ENCODE data around the gene ADGRG1.
A peak's percentile ranks its signal among the peaks of the same experiment; 100 is the strongest.

The ADGRG1 gene

DNA sequence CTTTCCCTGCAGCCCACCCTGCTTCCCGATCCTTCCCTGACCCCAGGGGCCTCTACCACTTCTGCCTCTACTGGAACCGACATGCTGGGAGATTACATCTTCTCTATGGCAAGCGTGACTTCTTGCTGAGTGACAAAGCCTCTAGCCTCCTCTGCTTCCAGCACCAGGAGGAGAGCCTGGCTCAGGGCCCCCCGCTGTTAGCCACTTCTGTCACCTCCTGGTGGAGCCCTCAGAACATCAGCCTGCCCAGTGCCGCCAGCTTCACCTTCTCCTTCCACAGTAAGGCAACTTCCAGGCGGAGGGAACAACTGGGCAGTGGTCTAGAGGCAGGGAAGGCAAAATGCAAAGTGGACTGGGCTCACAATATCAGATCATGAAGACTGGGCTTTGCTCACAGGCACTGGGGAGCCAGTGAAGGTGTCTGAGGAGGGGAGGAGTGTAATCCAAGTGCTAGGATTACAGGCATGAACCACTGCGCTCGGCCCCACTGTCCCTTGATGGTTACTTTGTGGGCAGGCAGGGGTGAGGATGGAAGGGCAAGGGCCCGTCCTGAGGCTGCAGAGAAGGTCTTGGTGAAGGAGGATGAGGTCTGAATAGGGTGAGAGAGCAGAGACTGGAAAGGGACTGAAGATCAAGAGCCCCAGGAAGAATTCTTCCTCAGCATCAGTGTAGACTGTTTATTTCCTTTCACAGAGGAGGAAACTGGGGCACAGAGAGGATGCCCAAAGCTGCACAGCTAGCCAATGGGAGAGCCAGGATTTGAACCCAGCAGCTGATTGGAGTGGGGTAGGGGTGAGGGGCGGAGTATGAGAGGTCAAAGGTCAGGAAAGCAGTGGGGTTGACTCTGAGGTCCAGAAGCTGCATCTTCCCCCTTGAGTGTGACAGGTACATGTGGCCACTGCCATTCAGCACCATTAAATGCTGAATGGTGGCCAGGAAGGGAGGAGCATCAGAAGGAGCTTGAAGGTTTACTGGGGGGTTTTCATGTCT lies 23.2 kb downstream of the ADGRG1 start:
- no peak for DNase-seq

GRCh38 chr16:57652695-57653471 lies 24.5 kb downstream of the ADGRG1 start:
- DNase-seq: no peak

DNA sequence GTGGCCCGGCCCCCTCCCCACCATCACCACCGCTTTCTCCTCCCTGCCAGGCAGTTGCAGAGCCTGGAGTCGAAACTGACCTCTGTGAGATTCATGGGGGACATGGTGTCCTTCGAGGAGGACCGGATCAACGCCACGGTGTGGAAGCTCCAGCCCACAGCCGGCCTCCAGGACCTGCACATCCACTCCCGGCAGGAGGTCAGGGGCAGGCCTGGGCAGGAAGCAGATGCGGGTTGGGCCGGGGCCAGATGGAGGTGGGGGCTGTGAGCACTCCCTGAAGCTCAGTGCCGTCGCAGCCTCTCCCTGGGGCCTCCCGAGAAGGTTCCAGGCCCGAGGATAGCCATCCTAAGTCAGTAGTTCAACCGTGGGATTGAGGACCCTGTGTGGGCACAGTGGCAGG lies 25.5 kb downstream of the ADGRG1 start:
- DNase-seq: no peak

DNA sequence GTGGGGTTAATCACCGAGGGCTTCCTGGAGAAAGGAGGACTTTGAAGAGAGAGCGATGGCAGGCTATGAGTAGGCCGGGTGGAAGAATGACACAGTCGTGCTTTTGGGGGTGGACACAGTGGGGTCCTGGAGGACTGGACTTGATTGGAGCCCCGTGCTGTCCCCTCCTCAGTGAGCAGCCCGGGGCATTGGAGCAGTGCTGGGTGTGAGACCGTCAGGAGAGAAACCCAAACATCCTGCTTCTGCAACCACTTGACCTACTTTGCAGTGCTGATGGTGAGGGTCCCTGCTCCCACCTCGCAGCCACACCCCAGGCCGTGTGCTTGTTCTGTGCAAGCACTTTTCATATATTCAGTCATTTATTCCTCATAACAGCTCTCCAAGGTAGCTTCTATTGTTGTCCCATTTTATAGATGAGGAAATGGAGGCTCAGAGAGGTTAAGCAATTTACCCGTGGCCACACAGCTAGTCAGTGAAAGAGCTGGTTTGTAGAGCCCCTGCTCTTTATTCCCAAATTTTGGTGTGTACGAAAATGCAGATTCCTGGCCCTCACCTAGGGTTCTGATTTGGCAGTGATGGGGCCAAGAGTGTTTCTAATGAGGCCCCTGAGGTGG lies 28.0 kb downstream of the ADGRG1 start:
- no peak for DNase-seq

- DNase-seq: no peak
Measured at GRCh38 chr16:57657228-57657627, 28.8 kb downstream of the ADGRG1 start.

- DNase-seq: no peak
Measured at GRCh38 chr16:57658130-57658877, 29.9 kb downstream of the ADGRG1 start.

- no peak for DNase-seq
Measured at GRCh38 chr16:57658878-57659674, 30.6 kb downstream of the ADGRG1 start.

GRCh38 chr16:57660715-57661463 lies 32.5 kb downstream of the ADGRG1 start:
- DNase-seq: no peak

DNA sequence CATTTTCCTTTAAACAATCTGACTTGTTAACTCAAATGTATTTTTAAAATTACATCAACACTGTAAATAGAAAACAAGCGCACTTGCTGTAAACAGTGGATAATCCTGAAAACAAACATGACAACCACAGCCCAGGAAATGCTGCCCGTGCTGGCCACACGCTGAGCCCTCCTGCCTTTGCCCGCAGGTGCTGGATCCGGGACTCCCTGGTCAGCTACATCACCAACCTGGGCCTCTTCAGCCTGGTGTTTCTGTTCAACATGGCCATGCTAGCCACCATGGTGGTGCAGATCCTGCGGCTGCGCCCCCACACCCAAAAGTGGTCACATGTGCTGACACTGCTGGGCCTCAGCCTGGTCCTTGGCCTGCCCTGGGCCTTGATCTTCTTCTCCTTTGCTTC lies 33.1 kb downstream of the ADGRG1 start:
- no peak for DNase-seq

DNA sequence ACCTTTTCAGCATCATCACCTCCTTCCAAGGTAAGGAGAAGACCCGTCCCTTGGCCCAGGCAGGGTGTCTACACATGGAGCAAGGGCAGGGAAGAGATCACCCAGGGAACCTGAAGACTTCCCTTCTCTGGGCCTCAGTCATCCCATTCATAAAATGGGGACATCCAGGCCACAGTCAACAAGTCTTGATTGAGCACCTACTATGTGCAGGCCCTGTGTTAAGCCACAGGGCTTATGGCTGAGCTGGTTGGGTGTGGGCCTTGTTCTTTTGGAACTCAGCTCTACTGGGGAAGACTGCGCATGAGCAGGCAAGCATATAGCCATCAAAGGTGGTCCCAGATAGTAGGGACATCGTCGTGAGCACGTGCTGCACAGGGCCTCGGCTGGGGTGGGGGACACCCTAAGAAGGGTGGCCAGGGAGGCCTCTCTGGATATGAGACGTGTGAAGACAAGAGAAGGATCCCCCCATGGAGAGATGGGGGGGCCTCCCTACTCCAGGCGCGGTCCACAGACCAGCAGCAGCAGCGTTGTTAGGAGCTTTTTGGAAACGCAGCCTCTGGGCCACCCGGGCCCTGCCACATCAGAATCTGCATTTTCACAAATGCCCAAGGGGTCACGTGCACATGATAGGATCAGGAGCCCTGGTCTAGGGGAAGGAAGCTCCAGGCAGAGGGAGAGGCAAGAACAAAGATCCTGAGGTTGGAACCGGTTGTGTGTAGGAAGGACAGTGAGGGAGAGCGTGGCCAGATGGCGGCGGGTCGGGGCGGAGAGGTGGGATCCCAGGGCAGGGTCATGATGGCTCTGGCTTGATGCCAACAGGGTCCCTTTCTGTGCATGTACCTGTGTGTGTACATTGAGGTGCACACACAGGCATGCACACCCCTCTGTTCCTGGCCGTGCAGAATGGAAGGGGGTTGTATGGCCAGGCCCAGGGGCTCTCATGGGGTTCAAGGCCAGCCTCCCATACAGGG lies 33.8 kb downstream of the ADGRG1 start:
- DNase-seq: no peak

DNA sequence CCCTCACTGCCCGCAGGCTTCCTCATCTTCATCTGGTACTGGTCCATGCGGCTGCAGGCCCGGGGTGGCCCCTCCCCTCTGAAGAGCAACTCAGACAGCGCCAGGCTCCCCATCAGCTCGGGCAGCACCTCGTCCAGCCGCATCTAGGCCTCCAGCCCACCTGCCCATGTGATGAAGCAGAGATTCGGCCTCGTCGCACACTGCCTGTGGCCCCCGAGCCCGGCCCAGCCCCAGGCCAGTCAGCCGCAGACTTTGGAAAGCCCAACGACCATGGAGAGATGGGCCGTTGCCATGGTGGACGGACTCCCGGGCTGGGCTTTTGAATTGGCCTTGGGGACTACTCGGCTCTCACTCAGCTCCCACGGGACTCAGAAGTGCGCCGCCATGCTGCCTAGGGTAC lies 35.0 kb downstream of the ADGRG1 start:
- DNase-seq: no peak

GRCh38 chr16:57663917-57664661 lies 35.7 kb downstream of the ADGRG1 start:
- no peak for DNase-seq

GRCh38 chr16:57664662-57665025 lies 36.2 kb downstream of the ADGRG1 start:
- DNase-seq: no peak

DNA sequence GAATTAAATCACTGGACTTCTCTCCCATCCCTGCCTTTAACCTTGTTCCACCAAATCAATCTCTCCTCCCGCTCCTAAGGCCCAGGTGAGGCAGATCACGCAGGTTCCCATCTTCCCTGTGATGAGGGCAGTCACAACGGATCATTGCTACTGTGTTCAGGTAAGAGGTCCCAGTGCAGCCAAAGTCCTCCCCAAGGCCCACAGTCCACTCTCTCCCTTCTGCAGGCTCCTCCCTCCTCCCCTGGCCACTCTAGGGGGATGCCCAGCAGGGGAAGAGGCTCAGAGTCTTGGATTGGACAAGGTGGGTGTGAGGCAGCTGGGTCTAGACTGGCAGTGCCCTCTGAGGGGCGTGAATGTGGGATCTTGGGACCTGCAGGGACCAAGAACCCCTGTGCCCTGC lies 37.1 kb downstream of the ADGRG1 start:
- DNase-seq: no peak

DNA sequence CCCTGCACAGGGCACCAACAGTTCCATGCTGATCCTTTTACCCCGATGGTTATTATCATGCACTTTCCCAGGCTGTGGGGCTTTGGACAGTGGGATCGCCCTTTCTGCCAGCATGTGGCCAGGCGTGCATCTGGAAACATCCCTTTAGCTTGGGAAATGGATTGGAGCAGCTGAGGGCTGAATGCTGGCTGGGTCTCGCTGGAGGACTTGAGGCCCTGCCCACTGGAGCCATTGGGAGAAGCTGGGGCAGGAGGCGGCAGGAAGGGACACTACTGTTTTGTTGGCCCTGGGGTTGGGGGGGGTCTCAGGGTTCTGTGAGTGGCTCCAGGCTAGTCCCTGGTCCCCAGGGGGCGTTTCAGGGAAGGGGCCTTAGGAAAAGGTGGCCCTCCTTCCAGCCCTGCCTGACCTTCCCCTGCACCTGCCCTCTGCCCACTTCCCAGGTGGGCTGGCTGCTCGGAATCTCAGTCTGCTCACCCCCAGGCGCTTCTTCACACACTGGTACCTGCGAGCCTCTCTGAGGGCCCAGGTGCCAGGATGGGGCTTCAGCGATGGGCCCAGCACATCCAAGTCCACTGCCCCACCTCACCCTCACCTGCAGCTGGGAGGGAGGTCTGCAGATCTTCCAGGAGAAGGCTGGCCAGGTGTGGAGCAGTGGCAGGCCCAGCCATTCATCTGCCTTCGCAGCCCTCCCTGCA lies 38.1 kb downstream of the ADGRG1 start:
- DNase-seq: no peak

DNA sequence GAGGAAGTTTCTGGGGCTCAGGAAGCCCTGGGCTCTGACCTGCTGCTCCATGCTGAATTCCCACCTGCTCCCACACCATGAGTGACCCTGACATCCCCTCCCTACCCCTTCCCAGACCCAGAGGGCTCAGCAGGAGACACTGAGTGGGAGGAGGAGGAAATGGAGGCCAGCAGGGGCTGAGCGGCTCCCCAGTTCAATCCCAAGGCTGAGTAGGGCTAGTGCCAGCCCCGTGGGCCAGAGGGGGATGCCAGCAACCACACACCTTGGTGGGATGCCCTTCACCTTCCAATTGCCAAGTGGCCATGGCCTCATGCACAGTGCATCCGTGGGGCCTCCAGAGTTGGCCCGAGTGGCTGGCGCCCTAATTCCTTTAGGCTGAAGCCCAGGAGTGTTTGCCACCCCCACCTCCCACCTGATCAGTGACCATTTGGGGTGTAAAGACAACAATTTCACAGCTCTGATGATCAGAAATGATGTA lies 38.7 kb downstream of the ADGRG1 start:
- no peak for DNase-seq

DNA sequence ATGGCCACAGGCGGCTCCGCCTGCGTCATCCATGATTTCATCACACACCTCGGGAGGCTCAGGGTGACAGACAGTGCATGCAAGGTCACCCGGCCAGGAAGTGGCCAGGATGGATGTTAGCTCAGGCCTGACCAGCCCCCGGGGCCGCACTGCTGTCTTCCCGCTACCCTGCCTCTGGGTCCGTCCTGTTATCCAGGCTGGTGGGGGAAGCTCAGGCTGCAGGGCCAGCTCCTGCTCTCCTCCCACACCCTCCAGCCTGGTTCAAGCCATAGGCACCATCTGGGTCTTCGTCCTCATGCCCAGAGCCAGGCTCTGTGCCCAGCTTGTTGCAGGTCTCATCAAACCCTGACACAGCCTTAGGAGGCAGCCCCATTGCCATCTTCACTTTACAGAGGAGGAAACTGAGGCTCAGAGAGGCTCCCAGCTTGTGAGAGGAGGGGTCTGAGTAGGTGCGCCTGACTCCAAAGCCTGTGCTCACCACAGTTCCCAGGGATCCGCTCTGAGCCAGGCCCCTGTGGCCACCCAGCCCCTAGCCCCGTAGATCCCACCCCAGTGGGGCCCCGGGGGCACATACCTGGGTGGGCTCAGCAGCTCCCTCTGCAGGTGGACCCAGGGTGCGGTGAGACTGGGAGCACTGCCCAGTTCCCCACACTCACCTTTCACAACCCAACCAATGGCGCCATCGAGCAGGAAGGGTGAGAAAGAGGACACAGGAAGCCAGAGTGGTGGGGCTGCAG lies 39.3 kb downstream of the ADGRG1 start:
- DNase-seq: peak; percentile 93 to 96

GRCh38 chr16:57668263-57668571 lies 39.8 kb downstream of the ADGRG1 start, which contains the start of gene ADGRG3:
Gene ADGRG3 (plus strand): TSS chr16:57668306. CDS start chr16:57668348, 42 bp downstream.
- no peak for DNase-seq
